NCI-H2107 treated with DMSO at 0.1 percent for 48 hours (cell line): Measurements from ENCODE around the gene DNAJC27.

ENCODE experiments used
- DNase-seq: peaks from one replicate; lab custom pipeline; 2025; ENCODE audit not compliant: unreplicated experiment; lab: John Stamatoyannopoulos, UW

Gene DNAJC27

GRCh38 chr2:24926220-24926601 lies 45.5 kb downstream of the DNAJC27 start:
- DNase-seq, result no peak

- DNase-seq, result no peak
These were observed 45.9 kb downstream of the DNAJC27 start for GRCh38 chr2:24925815-24926214.

- no peak for DNase-seq
These were observed 47.0 kb downstream of the DNAJC27 start for GRCh38 chr2:24924732-24925131.

GRCh38 chr2:24924266-24924665 lies 47.5 kb downstream of the DNAJC27 start:
- DNase-seq, result no peak

- DNase-seq, result no peak
These were observed 48.6 kb downstream of the DNAJC27 start for GRCh38 chr2:24923106-24923505.

GRCh38 chr2:24922556-24922955 lies 49.2 kb downstream of the DNAJC27 start:
- DNase-seq, result no peak

- no peak for DNase-seq
These were observed 50.8 kb downstream of the DNAJC27 start for GRCh38 chr2:24920809-24921441.

GRCh38 chr2:24920098-24920808 lies 51.5 kb downstream of the DNAJC27 start, which contains the start of gene ADCY3:
Gene ADCY3 (minus strand): TSS chr2:24920237. CDS start chr2:24918987, 1,250 bp downstream.
- no peak for DNase-seq

- no peak for DNase-seq
These were observed 52.2 kb downstream of the DNAJC27 start for GRCh38 chr2:24919506-24920097.

GRCh38 chr2:24919037-24919505 lies 52.7 kb downstream of the DNAJC27 start:
- DNase-seq, result no peak

GRCh38 chr2:24918326-24919036 lies 53.3 kb downstream of the DNAJC27 start:
- no peak for DNase-seq

GRCh38 chr2:24917731-24918325 lies 53.9 kb downstream of the DNAJC27 start:
- no peak for DNase-seq

- no peak for DNase-seq
These were observed 54.7 kb downstream of the DNAJC27 start for GRCh38 chr2:24917086-24917485.

GRCh38 chr2:24915796-24916195 lies 56.0 kb downstream of the DNAJC27 start:
- no peak for DNase-seq

- no peak for DNase-seq
These were observed 56.6 kb downstream of the DNAJC27 start for GRCh38 chr2:24915175-24915574.

GRCh38 chr2:24914713-24915112 lies 57.0 kb downstream of the DNAJC27 start:
- no peak for DNase-seq

- no peak for DNase-seq
These were observed 57.8 kb downstream of the DNAJC27 start for GRCh38 chr2:24913911-24914310.

GRCh38 chr2:24912986-24913385 lies 58.8 kb downstream of the DNAJC27 start:
- DNase-seq, result no peak

- no peak for DNase-seq
These were observed 59.2 kb downstream of the DNAJC27 start for GRCh38 chr2:24912523-24912922.

GRCh38 chr2:24910245-24910644 lies 61.5 kb downstream of the DNAJC27 start:
- no peak for DNase-seq

- no peak for DNase-seq
These were observed 62.1 kb downstream of the DNAJC27 start for GRCh38 chr2:24909555-24910177.
